ENCODE data around the gene PLEKHM1. TPM values are rescaled to one million over a fixed set of nuclear protein-coding genes. Genes with fewer than 3 reads are reported as not detected.
"Not testable (repeated sequence)": the region's sequence is repeated elsewhere in the genome, so short reads cannot be mapped to it uniquely, and the experiment has no call there.

Gene PLEKHM1
- polyA plus RNA-seq, 3 donors = 12.8 to 41.5 (median 15.0) TPM

GRCh38 chr17:45444856-45445820, 45.4 kb downstream of the PLEKHM1 start:
- H3K27me3 ChIP-seq (ENCODE audit: control insufficient read depth in 2 of 2, insufficient read depth in 2 of 2, low read length in 2 of 2); H3K4me2 ChIP-seq (replicated peaks; ENCODE audit: extremely low read depth, low read length, poor library complexity, severe bottlenecking); H3K9me3 Mint-ChIP-seq; H3K4me3 Mint-ChIP-seq; H3K27me3 Mint-ChIP-seq (ENCODE audit: low read depth in 3 of 3); H3K9me3 ChIP-seq (replicated peaks in 1 of 2; ENCODE audit: control insufficient read depth in 1 of 2, insufficient read depth in 1 of 2, low read length in 2 of 2); H3K9ac ChIP-seq (ENCODE audit: insufficient read depth, low read length, poor library complexity, severe bottlenecking); H3K27ac ChIP-seq (ENCODE audit: low read depth in 1 of 2, low read length in 2 of 2); H2AFZ ChIP-seq (ENCODE audit: insufficient read depth, low read depth, low read length, poor library complexity, severe bottlenecking); intact Hi-C loops (cut with micrococcal nuclease); H3K79me2 ChIP-seq (ENCODE audit: insufficient read depth, low read length); H3K4me3 ChIP-seq (replicated peaks in 1 of 3; ENCODE audit: low read depth in 2 of 3, low read length in 3 of 3); DNase-seq: not testable (repeated sequence)
- Histone ChIP-seq H4K20me1 (ENCODE audit: insufficient read depth, low read length) (peaks cover 48% of the 10 kb centered on the region), H3K36me3 (replicated peaks in 1 of 2; ENCODE audit: control insufficient read depth in 1 of 2, insufficient read depth in 2 of 2, low read length in 2 of 2) (peaks cover 59 to 70% of the 10 kb centered on the region in 2 donors), H3K4me1 (ENCODE audit: control insufficient read depth in 1 of 2, insufficient read depth in 2 of 2, low read length in 2 of 2) (peaks cover 4 to 23% of the 10 kb centered on the region in 2 donors)
- Mint-ChIP-seq H3K4me1 (peaks cover 37% of the 10 kb centered on the region), H3K36me3 (peaks cover 47 to 81% of the 10 kb centered on the region in 2 donors), H3K27ac (peak overlapping the region in 2 of 7 donors; percentile 54 to 72)
- 90% methylated on average over 16 of the region's 21 CpGs for WGBS (ENCODE audit: insufficient coverage)

- H3K27ac ChIP-seq (ENCODE audit: low read depth in 1 of 2, low read length in 2 of 2); H3K79me2 ChIP-seq (ENCODE audit: insufficient read depth, low read length); H3K9me3 Mint-ChIP-seq; H3K9ac ChIP-seq (ENCODE audit: insufficient read depth, low read length, poor library complexity, severe bottlenecking); H3K4me2 ChIP-seq (replicated peaks; ENCODE audit: extremely low read depth, low read length, poor library complexity, severe bottlenecking); H3K9me3 ChIP-seq (replicated peaks in 1 of 2; ENCODE audit: control insufficient read depth in 1 of 2, insufficient read depth in 1 of 2, low read length in 2 of 2); H3K27me3 Mint-ChIP-seq (ENCODE audit: low read depth in 3 of 3); H3K27me3 ChIP-seq (ENCODE audit: control insufficient read depth in 2 of 2, insufficient read depth in 2 of 2, low read length in 2 of 2); H3K4me3 Mint-ChIP-seq; intact Hi-C loops (cut with micrococcal nuclease); H3K4me3 ChIP-seq (replicated peaks in 1 of 3; ENCODE audit: low read depth in 2 of 3, low read length in 3 of 3); DNase-seq; H2AFZ ChIP-seq (ENCODE audit: insufficient read depth, low read depth, low read length, poor library complexity, severe bottlenecking): not testable (repeated sequence)
- peaks cover 59 to 70% of the 10 kb centered on the region in 2 donors for H3K36me3 ChIP-seq (replicated peaks in 1 of 2; ENCODE audit: control insufficient read depth in 1 of 2, insufficient read depth in 2 of 2, low read length in 2 of 2)
- Mint-ChIP-seq H3K36me3 (peaks cover 48 to 81% of the 10 kb centered on the region in 2 donors), H3K4me1 (peaks cover 34% of the 10 kb centered on the region), H3K27ac (peak overlapping the region in 2 of 7 donors; percentile 45 to 55)
- H3K4me1 ChIP-seq (ENCODE audit: control insufficient read depth in 1 of 2, insufficient read depth in 2 of 2, low read length in 2 of 2) = peaks cover 4 to 23% of the 10 kb centered on the region in 2 donors
- 100% methylated on average over 1 of the region's 10 CpGs for WGBS (ENCODE audit: insufficient coverage)
- H4K20me1 ChIP-seq (ENCODE audit: insufficient read depth, low read length) = peaks cover 42% of the 10 kb centered on the region
Observed at GRCh38 chr17:45444301-45444700, 46.2 kb downstream of the PLEKHM1 start.

GRCh38 chr17:45443371-45444260, 46.9 kb downstream of the PLEKHM1 start:
- WGBS (ENCODE audit: insufficient coverage) = 100% methylated on average over 5 of the region's 10 CpGs
- H3K79me2 ChIP-seq (ENCODE audit: insufficient read depth, low read length); H3K4me3 ChIP-seq (replicated peaks in 1 of 3; ENCODE audit: low read depth in 2 of 3, low read length in 3 of 3); H3K27ac ChIP-seq (ENCODE audit: low read depth in 1 of 2, low read length in 2 of 2); intact Hi-C loops (cut with micrococcal nuclease); H3K9me3 Mint-ChIP-seq; H2AFZ ChIP-seq (ENCODE audit: insufficient read depth, low read depth, low read length, poor library complexity, severe bottlenecking); H3K4me3 Mint-ChIP-seq; H3K27me3 ChIP-seq (ENCODE audit: control insufficient read depth in 2 of 2, insufficient read depth in 2 of 2, low read length in 2 of 2); H3K27me3 Mint-ChIP-seq (ENCODE audit: low read depth in 3 of 3); H3K4me2 ChIP-seq (replicated peaks; ENCODE audit: extremely low read depth, low read length, poor library complexity, severe bottlenecking); H3K9ac ChIP-seq (ENCODE audit: insufficient read depth, low read length, poor library complexity, severe bottlenecking); DNase-seq; H3K9me3 ChIP-seq (replicated peaks in 1 of 2; ENCODE audit: control insufficient read depth in 1 of 2, insufficient read depth in 1 of 2, low read length in 2 of 2): not testable (repeated sequence)
- H3K36me3 Mint-ChIP-seq = peaks cover 52 to 81% of the 10 kb centered on the region in 2 donors
- H3K36me3 ChIP-seq (replicated peaks in 1 of 2; ENCODE audit: control insufficient read depth in 1 of 2, insufficient read depth in 2 of 2, low read length in 2 of 2) = peaks cover 64 to 74% of the 10 kb centered on the region in 2 donors
- H3K4me1 Mint-ChIP-seq = peaks cover 30% of the 10 kb centered on the region
- H4K20me1 ChIP-seq (ENCODE audit: insufficient read depth, low read length) = peaks cover 39% of the 10 kb centered on the region
- peaks cover 4 to 23% of the 10 kb centered on the region in 2 donors for H3K4me1 ChIP-seq (ENCODE audit: control insufficient read depth in 1 of 2, insufficient read depth in 2 of 2, low read length in 2 of 2)
- peak overlapping the region in 1 of 7 donors; percentile 45 for H3K27ac Mint-ChIP-seq

All from CD14-positive monocyte (primary cell).